Stimulated activated CD8-positive, alpha-beta memory T cell treated with anti-CD3 and anti-CD28 coated beads, Interleukin-7, amount 100 ng/mL, for 24 hours (primary cell): ENCODE results near the gene KCNJ5.
"Not testable (repeated sequence)": the region's sequence is repeated elsewhere in the genome, so short reads cannot be mapped to it uniquely, and the experiment has no call there.

ENCODE experiments used
- DNase-seq: peaks from one replicate; pipeline ENCODE4 v3.0.0-alpha.2; 2020; ENCODE audit warnings: low read depth

KCNJ5 gene

DNA sequence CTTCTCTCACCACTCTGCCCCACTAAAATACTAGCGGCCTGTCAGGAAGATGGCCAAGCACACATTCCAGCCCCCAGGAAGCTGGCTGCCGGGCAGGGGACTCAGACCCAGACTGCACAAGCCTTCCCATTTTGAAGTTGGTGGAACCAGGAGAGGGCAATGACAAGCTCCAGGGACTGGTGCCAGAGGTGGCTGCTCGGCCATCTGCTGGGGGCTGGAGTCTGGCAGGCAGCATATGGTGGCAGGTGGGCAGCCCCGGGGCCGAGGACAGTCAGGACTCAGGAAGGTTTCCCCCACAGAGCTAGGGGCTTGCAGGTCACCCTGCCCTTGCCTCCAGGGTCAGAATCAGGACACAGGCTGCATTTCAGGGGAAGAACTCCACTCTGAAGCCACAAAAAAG, 22.6 kb downstream of the KCNJ5 start:
- no peak for DNase-seq

DNA sequence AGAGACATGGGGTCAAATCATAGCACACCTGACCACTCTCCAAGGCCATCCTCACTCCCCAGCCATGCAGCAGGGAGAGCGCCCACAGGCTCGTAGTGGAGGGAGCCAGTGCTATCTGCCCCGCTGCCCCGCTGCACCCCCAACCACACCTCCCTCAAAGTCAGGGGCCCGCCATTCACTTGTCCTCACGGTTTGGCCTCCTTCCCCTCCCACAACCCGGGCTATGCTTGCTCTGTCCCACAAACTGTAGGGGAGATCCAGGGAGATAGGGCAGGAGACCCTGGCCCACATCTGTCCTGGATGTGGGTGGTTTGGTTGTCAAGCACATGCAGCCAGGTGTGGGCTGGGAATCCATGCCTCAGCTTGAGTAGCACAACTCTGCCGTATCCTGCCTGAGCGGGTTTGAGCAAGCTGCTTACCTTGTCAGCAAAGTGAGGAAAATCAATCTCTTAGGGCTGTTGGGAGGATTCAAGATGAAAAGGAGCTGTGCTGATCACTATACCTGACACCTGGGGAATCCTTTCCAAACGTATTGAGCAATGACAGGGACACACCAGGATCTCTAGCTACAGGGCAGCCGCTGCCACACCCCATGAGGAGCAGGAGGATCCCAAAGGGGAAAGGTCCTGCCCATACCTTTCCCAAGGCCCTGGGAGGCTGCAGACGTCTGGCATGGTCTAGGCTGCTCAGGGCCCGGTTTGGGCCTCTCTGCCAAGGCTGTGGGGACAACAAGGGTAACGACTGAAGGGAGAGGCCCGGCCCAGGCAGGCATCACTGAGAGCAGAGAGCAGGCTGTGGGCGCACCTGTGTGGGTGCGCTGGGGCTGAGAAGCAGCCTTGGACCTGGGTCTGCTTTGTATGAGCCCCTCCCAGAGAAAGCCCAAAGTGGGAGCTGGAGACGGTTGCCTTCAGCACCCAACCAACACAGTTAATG, 23.3 kb downstream of the KCNJ5 start:
- DNase-seq, result no peak

DNA sequence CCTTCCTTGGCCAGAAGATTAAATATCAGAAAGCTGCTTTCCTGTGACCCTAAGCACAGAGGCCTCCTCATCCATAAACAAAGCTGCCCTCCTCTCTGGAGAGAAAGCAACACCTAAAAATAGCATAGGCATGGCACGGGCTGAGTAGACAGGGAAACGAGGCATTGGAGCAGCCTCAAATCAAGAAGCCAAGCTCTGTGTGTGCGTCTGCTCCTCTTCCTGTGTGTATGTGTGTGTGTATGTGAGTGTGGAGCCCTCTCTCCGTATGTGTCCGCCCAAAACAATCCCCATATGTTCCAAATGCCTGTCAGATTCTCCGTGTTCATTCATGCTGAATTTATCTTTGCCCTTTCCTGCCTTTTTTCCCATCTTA, 24.0 kb downstream of the KCNJ5 start:
- no peak for DNase-seq

DNA sequence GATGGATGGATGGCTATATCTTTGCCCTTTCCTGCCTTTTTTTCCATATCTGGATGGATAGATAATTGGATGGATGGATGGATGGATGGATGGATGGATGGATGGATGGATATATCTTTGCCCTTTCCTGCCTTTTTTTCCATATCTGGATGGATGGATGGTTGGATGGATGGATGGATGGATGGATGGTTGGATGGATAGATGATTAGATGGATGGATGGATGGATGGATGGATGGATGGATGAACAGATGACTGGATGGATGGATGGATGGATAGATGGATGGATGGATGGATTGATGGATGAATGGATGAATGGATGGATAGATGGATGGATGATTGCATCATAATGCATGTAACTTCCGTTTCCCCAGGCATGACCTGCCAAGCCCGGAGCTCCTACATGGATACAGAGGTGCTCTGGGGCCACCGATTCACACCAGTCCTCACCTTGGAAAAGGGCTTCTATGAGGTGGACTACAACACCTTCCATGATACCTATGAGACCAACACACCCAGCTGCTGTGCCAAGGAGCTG, 24.9 kb downstream of the KCNJ5 start:
- DNase-seq, result no peak

DNA sequence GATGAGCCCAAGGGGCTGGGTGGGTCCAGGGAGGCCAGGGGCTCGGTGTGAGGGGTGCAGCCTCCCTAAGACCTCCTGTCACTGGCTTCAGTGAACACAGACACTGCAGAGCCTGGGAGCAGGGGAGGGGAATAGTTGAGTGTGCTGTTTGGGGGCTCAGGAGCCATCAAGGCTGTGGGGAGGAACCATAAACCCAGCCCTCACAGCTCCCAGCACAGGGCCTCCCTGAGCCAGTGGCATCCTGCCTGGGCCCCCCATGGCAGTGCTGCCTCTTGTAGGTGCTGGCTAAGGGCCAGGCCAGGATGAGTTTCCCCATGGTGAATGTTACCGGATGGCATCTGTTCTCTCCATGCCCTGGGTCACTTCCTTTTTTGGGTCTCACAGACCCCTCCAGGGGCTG, 25.5 kb downstream of the KCNJ5 start:
- DNase-seq, result no peak

DNA sequence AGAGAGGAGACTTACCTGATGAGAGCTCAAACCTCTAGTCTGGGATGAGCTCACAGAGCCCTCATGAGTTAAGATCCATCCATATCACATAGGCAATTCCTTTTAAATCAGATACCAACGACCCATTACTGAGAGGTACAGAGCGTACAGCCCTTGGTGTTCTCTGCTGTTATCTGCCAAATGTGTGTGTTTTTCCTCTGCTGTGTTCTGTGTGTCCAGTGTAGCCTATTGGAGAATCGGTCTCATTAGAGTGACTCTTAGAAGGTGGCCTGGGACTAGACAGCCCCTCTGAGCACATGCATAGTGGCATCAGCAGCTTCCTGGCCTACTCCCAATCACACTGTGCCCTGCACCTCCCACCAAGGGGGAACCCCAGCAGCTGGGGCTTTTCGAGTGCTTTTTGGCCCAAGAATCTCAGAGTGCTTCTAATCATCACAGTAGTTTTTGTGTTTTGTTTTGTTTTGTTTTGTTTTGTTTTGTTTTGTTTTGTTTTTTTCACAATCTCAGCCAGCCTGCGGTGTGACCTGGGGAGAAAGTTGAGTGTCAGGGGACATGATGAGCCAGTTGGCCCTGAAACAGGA, 26.1 kb downstream of the KCNJ5 start:
- DNase-seq, result no peak

DNA sequence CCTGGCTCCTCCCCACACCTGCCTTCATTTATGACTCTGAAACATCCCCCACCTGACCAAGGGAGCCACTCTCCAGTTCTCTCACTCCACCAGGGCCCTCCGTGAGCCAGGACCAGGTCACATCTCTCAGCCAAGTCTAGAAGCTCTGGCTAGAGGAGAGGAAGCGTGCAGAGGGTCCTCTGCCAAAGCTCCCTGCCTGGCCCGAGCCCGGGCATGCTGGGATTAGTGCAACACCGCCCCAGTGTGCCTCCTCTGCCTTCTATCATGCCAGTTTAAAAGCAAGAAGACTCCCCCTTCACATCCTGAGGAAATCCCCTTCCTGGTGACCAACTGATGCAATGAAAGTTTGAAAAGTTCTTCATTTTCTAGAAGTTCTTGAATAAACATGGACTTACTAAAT, 28.1 kb downstream of the KCNJ5 start:
- DNase-seq, result no peak

DNA sequence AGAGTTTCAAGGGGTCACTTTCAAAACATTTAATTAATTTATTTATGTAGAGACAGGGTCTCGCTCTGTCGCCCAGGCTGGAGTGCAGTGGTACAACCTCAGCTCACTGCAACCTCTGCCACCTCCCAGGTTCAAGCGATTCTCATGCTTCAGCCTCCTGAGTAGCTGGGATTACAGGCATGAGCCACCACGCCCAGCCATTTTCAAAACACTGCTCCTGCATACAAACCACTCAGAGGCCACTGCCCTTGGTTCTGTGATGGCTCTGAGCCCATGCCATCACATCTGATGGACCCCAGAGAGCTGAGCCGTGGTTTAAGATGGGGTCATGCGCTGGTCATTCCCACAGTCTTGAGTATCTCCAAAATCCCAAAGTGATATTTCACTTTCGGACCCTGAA, 28.5 kb downstream of the KCNJ5 start:
- not testable (repeated sequence) for DNase-seq

DNA sequence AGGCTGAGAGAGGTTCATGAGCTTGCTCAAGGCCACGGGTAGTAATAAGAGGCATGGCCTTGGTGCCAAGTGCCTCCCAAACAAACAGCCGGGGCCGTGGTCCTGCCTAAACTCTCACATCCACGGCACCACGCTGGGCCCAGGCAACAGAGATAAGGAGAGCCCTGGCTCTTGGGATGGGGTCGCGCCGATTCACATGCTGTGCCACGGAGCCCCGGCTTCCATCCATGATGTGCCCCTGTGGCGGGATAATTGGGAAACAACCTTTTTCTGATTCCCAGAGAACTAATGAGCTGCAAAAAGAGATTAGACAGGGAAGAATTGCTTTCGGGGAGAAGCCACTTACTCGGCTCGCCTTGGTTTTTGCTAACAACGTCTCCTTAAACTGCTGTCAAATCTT, 29.5 kb downstream of the KCNJ5 start:
- no peak for DNase-seq

DNA sequence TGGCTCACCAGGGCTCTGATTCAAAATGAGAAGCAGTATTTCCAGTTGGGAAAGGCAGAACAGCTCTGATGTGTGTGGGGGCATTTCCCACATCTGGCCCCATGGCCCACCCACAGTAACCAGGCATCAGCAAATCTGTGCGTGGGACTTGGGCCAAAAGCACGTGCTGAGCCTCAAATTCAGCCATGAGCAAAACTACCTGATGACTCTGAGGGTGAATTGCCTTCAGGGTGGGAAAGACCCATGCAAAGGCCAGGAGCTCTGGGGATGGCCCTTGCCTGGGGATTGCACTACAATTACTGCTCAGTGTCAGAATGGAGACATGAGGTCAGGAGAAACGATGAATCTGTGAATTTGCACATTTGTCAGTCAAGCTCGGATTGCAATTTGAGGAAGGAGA, 30.6 kb downstream of the KCNJ5 start:
- DNase-seq, result no peak

DNA sequence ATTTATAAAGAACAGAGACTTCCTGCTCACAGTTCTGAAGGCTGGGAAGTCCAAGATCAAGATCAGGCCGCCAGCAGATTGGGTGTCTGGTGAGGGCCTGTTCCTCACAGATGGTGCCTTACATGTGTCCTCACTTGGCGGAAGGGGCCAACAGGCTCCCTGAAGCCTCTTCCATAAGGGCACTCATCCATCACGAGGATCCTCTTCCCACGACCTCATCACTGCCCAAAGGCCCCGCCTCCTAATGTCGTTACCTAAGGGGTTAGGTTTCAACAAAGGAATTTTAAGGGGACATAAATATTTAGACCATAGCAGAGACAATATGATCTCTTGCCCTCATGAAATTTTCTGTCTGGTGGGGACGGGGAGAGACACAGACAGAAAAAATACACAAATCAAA, 32.9 kb downstream of the KCNJ5 start:
- DNase-seq, result no peak

DNA sequence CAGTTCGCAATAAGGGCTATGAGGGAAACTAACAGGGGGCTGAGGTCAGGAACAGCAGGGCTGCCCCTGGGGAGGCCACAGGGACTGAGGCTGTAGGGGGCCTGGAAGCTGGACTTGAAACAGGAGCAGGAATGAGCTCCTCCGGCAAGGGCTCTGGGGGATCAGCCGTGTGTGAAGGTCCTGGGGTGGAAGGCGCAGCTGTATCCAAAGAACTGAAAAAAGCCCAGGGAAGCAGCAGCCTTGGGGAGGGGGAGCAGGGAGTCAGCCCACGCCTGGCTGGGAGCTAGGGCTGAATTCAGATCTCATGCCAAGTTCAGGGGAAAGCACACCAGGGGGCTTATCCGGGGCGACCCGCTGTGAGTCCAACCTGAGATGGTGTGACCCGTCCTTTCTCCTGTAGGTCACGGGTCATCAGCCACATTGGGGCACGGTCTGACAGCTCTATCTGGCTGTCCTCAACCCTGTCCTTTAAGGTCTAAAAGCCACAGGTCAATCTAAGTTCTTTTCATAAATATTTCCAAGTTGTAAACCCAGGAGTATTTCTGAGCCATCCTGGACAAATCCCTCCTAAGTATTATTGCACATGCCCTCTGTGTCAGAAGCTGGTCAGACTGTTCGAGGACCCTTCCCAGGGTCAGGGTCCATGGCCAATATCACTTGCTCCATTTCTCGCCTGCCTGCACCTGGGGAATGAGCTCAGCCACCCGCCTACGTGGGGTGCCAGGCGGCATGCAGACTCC, 33.5 kb downstream of the KCNJ5 start:
- no peak for DNase-seq

DNA sequence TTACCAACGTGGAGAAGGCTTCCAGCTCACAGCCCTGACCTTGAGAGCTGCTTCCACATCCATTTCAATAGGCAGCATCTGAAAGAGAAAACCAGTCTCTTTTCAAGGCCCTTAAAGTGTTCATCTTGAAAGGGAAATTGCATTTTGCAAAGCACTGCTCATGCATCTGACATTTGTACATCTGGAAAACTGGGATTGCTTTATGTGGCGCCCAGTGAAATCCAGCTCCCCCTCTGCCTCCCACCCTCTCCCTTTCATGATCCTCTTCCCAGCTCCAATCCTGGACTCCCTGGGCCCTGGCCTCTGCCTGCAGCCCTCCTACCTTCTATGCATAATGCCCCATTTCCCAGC, 34.1 kb downstream of the KCNJ5 start:
- DNase-seq, result no peak

DNA sequence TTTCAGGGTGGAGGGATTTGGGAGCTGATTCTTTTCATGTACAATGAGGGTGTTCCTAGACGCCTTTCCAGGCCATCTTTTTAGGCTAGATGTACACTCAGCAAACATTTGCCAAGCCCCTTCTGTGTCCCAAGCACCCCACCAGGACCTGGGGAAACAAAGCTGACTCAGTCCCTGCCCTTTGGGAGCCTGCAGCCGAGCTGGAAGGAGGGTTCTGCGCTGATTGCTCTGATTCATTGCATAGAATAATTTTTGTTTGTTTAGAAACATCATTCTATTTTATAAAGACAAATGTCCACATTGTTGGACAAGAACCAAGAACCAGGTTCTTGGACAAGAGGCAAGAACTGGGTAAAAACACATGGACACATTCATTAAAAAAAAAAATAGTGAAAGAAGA, 34.8 kb downstream of the KCNJ5 start:
- no peak for DNase-seq

DNA sequence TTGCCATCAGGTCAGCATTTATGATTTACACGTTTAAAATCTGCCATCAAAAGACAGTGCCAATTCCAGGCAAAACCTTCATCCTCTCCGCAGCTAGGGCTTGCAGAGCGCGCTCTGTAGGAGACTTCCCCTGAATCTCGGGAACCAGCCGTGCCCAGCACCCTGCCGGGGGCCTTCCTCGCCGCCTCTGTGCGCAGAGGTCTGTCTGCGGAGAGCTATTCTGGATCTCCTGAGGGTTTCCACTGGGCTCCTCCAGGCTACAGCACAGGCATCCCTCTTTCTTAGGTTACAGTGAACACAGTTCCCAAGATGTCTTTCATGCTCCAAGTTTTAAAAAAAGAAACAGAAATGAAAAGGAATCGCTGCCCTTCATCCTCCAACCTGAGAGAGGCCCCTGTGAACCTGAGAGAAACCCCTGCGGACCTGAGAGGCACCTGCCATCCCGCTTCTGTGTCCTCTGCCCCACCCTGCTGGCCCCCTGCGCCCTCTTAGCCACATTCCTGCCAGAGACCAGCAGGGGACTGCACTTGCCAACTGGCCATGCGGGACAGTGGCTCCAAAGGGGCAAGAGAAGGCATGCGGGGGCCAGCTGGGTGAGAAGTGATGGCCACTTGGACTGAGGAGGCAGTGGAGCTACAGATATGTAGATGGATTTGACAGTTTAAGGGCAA, 35.4 kb downstream of the KCNJ5 start:
- DNase-seq, result no peak

DNA sequence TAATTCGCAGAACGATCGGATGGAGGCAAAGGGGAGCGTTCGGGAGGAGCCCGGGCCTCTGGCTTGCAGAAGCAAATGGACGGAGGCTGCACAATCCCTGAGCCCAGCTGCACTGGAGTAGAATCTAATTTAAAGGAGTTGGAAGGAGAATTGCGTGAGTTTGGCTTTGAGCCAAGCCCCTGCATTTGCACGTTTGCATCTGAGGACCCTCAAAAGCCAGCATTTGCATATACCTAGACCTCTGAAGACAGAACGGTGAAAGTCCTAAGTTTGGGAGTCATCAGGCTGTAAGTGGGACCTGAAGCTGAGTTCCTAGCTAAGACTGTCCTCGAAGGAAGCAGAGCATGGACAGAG, 35.9 kb downstream of the KCNJ5 start:
- DNase-seq, result no peak

DNA sequence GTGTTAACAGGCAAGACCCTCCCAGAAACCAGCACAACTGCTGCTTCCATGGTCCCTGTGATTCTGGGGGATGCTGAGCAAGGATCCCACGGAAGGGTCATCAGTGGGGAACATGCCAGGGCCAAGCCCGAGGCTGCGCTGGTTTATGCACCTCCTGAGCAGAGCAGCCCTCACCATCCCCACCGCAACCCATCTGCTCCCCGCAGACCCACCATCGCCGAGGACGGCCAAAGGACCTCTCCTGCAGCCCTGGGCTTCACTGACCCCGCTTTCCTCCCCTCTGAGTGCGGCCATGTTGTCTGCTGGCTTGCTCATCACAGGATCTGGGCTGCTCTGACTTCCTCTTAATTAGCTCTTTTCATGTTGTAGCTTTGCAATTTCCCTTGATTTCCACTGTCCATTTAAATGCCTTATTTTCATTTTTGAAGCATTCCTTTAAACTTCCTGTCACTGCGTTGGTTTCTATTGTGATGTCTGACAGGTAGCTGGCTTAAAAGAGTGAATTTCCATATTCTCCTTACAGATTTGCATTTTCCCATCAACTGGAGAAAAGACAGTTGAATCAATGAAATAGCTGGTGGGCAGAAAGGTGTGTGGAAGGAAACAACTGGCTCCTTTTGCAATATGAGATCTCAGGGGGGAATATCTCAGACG, 36.7 kb downstream of the KCNJ5 start:
- DNase-seq, result no peak

DNA sequence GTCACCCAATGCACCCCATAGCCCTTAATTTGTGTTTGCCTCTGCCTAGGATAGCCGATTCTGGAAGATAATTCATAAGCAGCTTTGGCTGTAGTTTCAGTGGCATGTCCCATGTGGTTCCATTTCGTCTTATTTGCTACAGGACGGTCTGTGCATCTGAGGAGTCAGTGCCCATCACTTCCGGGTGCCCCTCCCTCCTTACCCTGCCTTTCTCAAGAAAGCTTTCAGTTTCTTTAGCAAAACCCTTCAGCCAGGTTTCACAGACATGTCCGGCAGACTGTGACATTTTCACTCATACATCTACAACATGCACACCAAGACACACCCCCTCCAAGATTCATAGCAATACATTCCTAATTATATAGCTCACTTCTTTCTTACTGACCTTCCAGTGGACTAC, 37.2 kb downstream of the KCNJ5 start:
- no peak for DNase-seq

DNA sequence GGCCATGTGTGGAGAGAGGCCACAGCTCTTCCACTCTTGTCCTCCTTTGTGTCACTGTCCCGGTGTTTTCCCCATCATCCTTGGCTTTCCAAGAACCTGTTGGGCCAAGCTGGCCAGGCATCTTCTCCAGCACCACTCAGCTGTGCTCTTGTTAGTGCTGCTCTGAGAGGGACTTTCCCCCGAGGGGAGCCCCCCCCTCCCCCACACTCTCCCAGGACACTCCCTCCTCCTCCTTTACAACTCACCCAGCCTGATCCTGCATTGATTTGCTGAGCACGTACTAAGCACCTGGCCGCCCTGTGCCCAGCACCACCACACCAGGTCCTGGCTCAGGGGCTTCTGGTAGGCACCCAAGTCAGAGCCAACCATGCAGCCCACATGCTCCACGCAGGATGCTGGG, 38.3 kb downstream of the KCNJ5 start:
- no peak for DNase-seq

DNA sequence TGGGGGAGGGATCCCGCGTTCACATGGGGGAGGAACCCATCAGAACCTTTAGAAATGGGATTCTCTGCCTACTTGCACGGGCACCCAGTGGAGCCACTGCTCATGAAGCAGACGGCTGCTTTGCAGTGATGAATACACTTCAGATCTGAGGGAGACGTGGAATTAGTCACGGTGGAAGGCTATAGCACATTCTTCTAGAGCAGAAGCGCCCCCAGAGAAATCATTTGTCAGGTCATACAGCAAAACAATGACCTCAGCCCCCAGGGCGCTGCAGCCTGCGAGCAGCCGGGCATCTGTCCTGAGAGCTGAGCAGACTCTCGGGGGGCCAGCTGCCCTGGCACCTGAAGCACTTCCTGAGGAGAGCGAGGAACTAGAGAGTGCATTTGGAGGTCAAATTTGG, 38.8 kb downstream of the KCNJ5 start:
- no peak for DNase-seq

DNA sequence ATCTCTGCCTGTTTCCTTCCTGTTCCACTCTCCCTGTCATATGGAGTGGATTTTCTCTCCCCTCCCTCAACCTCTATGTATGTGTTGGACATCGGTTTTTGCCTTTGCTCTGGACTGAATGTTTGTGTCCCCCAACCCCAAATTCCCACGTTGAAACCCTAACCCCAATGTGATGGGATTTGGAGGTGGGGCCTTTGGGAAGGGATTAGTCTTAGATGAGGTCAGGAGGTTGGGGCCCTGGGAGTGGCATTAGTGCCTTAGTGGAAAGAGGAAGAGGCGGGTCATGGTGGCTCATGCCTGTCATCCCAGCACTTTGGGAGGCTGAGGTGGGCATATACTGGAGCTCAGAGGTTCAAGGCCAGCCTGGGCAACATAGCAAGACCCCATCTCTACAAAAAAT, 39.9 kb downstream of the KCNJ5 start:
- no peak for DNase-seq

DNA sequence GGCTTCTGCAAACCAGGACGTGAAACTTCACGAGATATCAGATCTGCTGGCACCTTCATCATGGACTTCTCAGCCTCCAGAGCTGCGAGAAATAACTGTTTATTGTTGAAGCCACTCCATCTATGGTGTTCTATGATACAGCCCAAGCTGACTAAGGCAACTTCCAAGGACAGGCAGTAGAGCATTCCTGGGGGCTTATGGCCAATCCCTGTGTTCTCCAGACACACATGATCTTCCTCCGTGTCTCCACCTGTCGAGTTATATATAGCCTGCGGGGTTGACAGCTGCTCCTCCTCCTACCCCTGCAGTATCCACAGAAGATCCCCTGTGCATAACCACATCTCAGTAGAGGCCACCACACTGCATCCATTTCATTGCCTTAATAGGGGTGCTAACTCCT, 40.5 kb downstream of the KCNJ5 start:
- DNase-seq, result no peak
